Tibial nerve (tissue), 4 donors: ENCODE measurements around the gene TMUB1.

Experiments used
- EP300 ChIP-seq, 2 donors: sonication (generic); formaldehyde crosslinking; IDR thresholded peaks; one replicate each; pipeline ENCODE4 v1.6.1; 2017; ENCODE audit warnings: antibody characterized with exemption in 2 of 2, mild to moderate bottlenecking in 1 of 2
- POLR2A ChIP-seq, 2 donors: fragments of 450-650 bp; IDR thresholded peaks; one replicate each; pipeline ENCODE4 v1.6.1; 2017; ENCODE audit warnings: antibody characterized with exemption in 2 of 2, mild to moderate bottlenecking in 2 of 2, moderate library complexity in 2 of 2
- TF ChIP-seq, protein P1 (sequence below), 5 experiments: fragments of 200-600 bp in 3 of 5; fragments of 450-650 bp in 2 of 5; sonication (generic) in 3 of 5; IDR thresholded peaks; one replicate each; pipeline ENCODE4 v1.5.1; 2016 to 2019; ENCODE audit warnings: antibody characterized with exemption in 5 of 5, mild to moderate bottlenecking in 3 of 5, moderate library complexity in 2 of 5

DNA sequence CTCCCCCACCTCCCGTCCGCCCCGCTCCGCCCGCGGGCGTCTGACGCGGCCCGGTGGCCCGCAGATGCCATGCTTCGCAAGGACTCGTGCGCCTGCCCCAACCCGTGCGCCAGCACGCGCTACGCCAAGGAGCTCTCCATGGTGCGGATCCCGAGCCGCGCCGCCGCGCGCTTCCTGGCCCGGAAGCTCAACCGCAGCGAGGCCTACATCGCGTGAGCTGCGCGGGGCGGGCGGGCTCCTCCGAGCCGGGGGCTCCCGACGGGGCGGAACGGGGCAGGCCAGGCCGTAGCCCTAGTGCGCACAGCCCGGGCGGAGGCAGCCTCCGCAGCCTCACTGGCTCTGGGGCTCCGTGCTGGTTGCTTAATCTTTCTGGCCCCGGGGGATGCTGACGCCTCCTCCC lies 32.2 kb downstream of the TMUB1 start:
- TF ChIP-seq, protein P1, sequence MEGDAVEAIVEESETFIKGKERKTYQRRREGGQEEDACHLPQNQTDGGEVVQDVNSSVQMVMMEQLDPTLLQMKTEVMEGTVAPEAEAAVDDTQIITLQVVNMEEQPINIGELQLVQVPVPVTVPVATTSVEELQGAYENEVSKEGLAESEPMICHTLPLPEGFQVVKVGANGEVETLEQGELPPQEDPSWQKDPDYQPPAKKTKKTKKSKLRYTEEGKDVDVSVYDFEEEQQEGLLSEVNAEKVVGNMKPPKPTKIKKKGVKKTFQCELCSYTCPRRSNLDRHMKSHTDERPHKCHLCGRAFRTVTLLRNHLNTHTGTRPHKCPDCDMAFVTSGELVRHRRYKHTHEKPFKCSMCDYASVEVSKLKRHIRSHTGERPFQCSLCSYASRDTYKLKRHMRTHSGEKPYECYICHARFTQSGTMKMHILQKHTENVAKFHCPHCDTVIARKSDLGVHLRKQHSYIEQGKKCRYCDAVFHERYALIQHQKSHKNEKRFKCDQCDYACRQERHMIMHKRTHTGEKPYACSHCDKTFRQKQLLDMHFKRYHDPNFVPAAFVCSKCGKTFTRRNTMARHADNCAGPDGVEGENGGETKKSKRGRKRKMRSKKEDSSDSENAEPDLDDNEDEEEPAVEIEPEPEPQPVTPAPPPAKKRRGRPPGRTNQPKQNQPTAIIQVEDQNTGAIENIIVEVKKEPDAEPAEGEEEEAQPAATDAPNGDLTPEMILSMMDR (IDR thresholded peaks at IDR 0.05) = no peak
- TF ChIP-seq POLR2A (IDR thresholded peaks at IDR 0.05) (no peak), EP300 (IDR thresholded peaks at IDR 0.05) (no peak)
